ENCODE measurements around the gene TRIM66. TPM values are rescaled to one million over a fixed set of nuclear protein-coding genes. Genes with fewer than 3 reads are reported as not detected.
A peak's percentile ranks its signal among the peaks of the same experiment; 100 is the strongest.

TRIM66 gene
- total and polyA plus RNA-seq, 3 donors from 2014 or later, result 37.4 to 49.6 (median 49.2) TPM

DNA sequence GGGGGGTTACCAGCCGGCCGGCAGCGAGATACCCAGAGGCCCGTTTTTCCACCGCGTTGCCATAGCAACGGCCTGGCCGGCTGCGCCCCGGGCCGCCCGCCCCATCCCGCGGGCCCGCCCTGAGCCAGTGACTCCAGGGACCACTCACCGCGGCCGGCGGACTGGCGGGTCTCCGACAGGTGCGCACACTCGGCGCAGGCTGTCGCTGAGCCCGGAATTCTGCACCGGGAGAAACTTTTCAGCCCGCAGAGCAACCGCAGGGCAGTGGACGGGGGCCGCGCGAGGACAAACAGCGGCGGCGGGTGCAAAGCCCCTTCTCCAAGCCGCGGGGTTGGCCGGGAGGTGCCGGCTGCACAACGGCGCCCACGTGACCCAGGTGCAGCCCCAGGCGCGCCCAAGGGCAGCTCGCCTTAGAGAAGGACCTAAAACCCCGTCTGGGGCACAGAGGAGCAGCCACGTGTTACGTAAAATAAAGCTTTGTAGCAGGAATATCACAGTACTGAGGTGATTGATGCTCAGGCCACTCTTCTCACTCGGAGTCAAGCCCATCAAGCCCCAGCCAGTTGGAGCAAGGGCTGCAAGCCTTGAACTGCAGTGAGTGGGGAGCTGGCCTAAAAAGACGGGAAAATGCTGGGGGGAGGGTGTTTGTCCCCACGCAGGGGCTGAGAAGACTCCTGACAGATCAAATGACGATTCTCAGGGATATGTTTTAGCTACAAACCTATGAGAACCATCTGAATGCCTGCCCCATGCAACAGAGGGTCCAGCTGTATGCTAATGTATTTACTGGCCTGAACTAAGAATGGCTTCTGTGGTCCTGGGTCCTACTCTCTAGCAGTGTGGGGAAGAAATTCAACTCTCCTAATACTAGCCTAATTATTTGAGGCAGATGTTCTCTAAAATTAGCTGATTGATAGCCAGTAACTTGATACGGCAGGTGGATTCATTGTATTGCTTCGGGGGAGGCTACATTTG, 88.2 kb downstream of the TRIM66 start, which contains the start of gene STK33:
Gene STK33, minus strand, starts transcription at position 294 of the 975 bp plus-strand sequence. CDS start 119,323 bp downstream, outside the sequence.
- Histone ChIP-seq H3K27ac (peak within 1 kb of the TSS; percentile 42 to 71), H3K4me3 (peak within 1 kb of the TSS; percentile 72 to 86), H3K36me3 (ENCODE audit: low read depth, missing control alignments) (no peaks in the 10 kb centered on the region), H3K4me1 (peaks cover 5% of the 10 kb centered on the region), H3K9me3 (no peaks in the 10 kb centered on the region), H3K27me3 (no peaks in the 10 kb centered on the region)
- TF ChIP-seq, protein P1, sequence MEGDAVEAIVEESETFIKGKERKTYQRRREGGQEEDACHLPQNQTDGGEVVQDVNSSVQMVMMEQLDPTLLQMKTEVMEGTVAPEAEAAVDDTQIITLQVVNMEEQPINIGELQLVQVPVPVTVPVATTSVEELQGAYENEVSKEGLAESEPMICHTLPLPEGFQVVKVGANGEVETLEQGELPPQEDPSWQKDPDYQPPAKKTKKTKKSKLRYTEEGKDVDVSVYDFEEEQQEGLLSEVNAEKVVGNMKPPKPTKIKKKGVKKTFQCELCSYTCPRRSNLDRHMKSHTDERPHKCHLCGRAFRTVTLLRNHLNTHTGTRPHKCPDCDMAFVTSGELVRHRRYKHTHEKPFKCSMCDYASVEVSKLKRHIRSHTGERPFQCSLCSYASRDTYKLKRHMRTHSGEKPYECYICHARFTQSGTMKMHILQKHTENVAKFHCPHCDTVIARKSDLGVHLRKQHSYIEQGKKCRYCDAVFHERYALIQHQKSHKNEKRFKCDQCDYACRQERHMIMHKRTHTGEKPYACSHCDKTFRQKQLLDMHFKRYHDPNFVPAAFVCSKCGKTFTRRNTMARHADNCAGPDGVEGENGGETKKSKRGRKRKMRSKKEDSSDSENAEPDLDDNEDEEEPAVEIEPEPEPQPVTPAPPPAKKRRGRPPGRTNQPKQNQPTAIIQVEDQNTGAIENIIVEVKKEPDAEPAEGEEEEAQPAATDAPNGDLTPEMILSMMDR (IDR thresholded peaks at IDR 0.05), result no peak
- no peak for TF ChIP-seq POLR2A (IDR thresholded peaks at IDR 0.05)
- peak; percentile 87 for DNase-seq
- 4 to 13% methylated on average over 14 to 51 of the region's 55 CpGs for WGBS, 2 donors
- intact Hi-C loops (cut with DNase I; ENCODE audit: low total_unique reads), result no loop called here

DNA sequence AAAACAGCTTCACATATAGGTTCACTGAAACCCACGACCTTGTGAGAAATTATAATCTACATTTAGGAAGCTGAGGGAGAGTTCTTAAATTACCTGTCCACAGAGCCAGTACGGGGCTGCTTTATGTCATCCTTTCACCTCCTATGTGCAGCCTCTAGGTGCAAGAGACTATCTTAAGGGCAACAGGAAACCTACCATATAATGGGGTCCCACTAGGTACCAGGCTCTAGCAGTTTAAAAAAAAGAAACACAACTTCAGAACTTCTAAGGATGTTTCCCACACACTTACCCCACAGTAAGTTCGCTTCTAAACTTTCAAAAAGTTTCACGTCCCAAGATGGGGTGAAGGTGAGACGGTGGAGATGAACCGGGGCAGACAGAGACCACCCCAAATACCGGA, 89.0 kb downstream of the TRIM66 start:
- Histone ChIP-seq H3K27ac (peak overlapping the region; percentile 42 to 71), H3K9me3 (no peaks in the 10 kb centered on the region), H3K4me1 (peaks cover 5% of the 10 kb centered on the region), H3K27me3 (no peaks in the 10 kb centered on the region), H3K4me3 (peak overlapping the region; percentile 72 to 86), H3K36me3 (ENCODE audit: low read depth, missing control alignments) (no peaks in the 10 kb centered on the region)
- intact Hi-C loops (cut with DNase I; ENCODE audit: low total_unique reads), result no loop called here
- WGBS, 2 donors, result 12 to 13% methylated on average over 7 of the region's 7 CpGs
- DNase-seq, result no peak
- no peak for TF ChIP-seq POLR2A (IDR thresholded peaks at IDR 0.05)
- TF ChIP-seq, protein P1 (IDR thresholded peaks at IDR 0.05), result no peak

GRCh38 chr11:8587915-8588314, 94.5 kb downstream of the TRIM66 start:
- no peak for TF ChIP-seq POLR2A (IDR thresholded peaks at IDR 0.05)
- TF ChIP-seq, protein P1 (IDR thresholded peaks at IDR 0.05), result no peak
- Histone ChIP-seq H3K27ac (no peak overlapping the region), H3K4me3 (no peak overlapping the region), H3K36me3 (ENCODE audit: low read depth, missing control alignments) (no peaks in the 10 kb centered on the region), H3K27me3 (no peaks in the 10 kb centered on the region), H3K4me1 (peaks cover 7% of the 10 kb centered on the region), H3K9me3 (no peaks in the 10 kb centered on the region)
- no peak for DNase-seq
- intact Hi-C loops (cut with DNase I; ENCODE audit: low total_unique reads), result no loop called here

DNA sequence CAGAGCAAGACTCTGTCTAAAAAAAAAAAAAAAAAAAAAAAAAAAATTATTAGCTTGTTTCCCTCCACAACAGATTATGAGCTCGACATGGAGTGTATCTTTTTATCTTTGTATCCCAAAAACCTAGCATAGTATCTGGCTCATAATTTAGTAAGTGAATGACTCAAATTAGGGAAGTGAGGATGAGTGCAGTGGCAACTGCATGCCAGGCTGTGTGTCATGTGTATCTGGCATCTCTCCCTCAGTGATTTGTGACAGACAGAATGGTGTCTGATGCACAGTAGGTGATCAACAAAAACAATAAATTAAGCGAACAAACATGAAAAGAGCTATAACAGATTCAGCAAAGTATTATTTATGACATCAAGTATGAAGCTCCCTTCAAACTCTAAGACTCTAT, 95.7 kb downstream of the TRIM66 start:
- Histone ChIP-seq H3K4me1 (peaks cover 7% of the 10 kb centered on the region), H3K27me3 (no peaks in the 10 kb centered on the region), H3K36me3 (ENCODE audit: low read depth, missing control alignments) (no peaks in the 10 kb centered on the region), H3K9me3 (no peaks in the 10 kb centered on the region), H3K4me3 (no peak overlapping the region), H3K27ac (no peak overlapping the region)
- intact Hi-C loops (cut with DNase I; ENCODE audit: low total_unique reads), result no loop called here
- TF ChIP-seq, protein P1 (IDR thresholded peaks at IDR 0.05), result no peak
- no peak for TF ChIP-seq POLR2A (IDR thresholded peaks at IDR 0.05)
- WGBS, 2 donors, result 79 to 84% methylated on average over 2 of the region's 2 CpGs
- DNase-seq, result no peak
